HepG2 (cell line): ENCODE measurements around the gene TYW1. TPM values are rescaled to one million over a fixed set of nuclear protein-coding genes. Genes with fewer than 3 reads are reported as not detected.
"Not testable (repeated sequence)": the region's sequence is repeated elsewhere in the genome, so short reads cannot be mapped to it uniquely, and the experiment has no call there.

Experiments
- AHR ChIP-seq: IDR thresholded peaks from 2 replicates; pipeline ENCODE4 v1.6.1; 2018; ENCODE audit warnings: missing genetic modification reagents, missing compliant biosample characterization
- BORCS8-MEF2B ChIP-seq: sonication (generic); formaldehyde crosslinking; IDR thresholded peaks from 2 replicates; pipeline ENCODE4 v1.8.0; 2022; ENCODE audit warnings: mild to moderate bottlenecking, missing genetic modification reagents
- CAMTA2 ChIP-seq: sonication (generic); formaldehyde crosslinking; IDR thresholded peaks from 2 replicates; pipeline ENCODE4 v1.4.0; 2020; ENCODE audit warnings: mild to moderate bottlenecking, missing genetic modification reagents, borderline replicate concordance
- DMAP1 ChIP-seq: IDR thresholded peaks from 2 replicates; pipeline ENCODE4 v1.6.1; 2016
- GATAD2A ChIP-seq: IDR thresholded peaks from 2 replicates; pipeline ENCODE4 v1.6.1; 2016
- GMEB1 ChIP-seq: sonication (generic); formaldehyde crosslinking; IDR thresholded peaks from 2 replicates; pipeline ENCODE4 v1.5.1; 2020; ENCODE audit warnings: missing genetic modification reagents, mild to moderate bottlenecking, borderline replicate concordance
- HDAC1 ChIP-seq: sonication (generic); formaldehyde crosslinking; IDR thresholded peaks from 2 replicates; pipeline ENCODE4 v1.5.1; 2020; ENCODE audit warnings: mild to moderate bottlenecking, missing genetic modification reagents
- KMT2A ChIP-seq: sonication (generic); formaldehyde crosslinking; IDR thresholded peaks from 2 replicates; pipeline ENCODE4 v1.4.0; 2020; ENCODE audit warnings: missing genetic modification reagents
- SP4 ChIP-seq: sonication (generic); formaldehyde crosslinking; IDR thresholded peaks from 2 replicates; pipeline ENCODE4 v1.8.1; 2023; ENCODE audit warnings: mild to moderate bottlenecking, missing genetic modification reagents
- polyA plus RNA-seq, 8 experiments: library from polyadenylated mRNA; depleted of rRNA in 3 of 8; stranded (reverse) in 7 of 8; unstranded in 1 of 8; fragments of >200 nt; fragmentation: Illumina TruSeq in 4 of 8; extraction: Trizol in 4 of 8; gene quantifications; 2 replicates each; pipeline versions ENCODE4 v1.2.1 to v1.2.3, GENCODE V29; 2011 to 2016; ENCODE audit warnings: low read depth in 4 of 8, missing spikeins in 1 of 8, mixed read lengths in 1 of 8; ENCODE audit not compliant: insufficient read depth in 1 of 8
- total RNA-seq, 5 experiments: library from RNA; depleted of rRNA; stranded (reverse); fragments of >200 nt; fragmentation: Illumina TruSeq; extraction: Trizol; gene quantifications; 2 replicates each; pipeline ENCODE4 v1.2.3, GENCODE V29; 2016; ENCODE audit warnings: low read depth in 1 of 5
- TF ChIP-seq, protein P1 (sequence below), 2 experiments: fragments of 450-650 bp in 1 of 2; sonication (generic) in 1 of 2; formaldehyde crosslinking in 1 of 2; IDR thresholded peaks; 2 replicates each; pipeline versions ENCODE4 v1.6.1 to v1.8.0; 2016 to 2022; ENCODE audit warnings: antibody characterized with exemption in 1 of 2, mild to moderate bottlenecking in 1 of 2, missing genetic modification reagents in 1 of 2
- TF ChIP-seq, protein P2 (sequence below): IDR thresholded peaks from 2 replicates; pipeline ENCODE4 v1.4.0; 2020; ENCODE audit warnings: mild to moderate bottlenecking, missing genetic modification reagents
- TF ChIP-seq, protein P3 (sequence below): IDR thresholded peaks from 2 replicates; pipeline ENCODE4 v1.6.1; 2016; ENCODE audit warnings: mild to moderate bottlenecking

TYW1 gene
- total and polyA plus RNA-seq, 2 of the 13 experiments (the other 11 are each of a cell fraction or from before 2014, with no cell fraction given) = 8.6 to 17.6 TPM

DNA sequence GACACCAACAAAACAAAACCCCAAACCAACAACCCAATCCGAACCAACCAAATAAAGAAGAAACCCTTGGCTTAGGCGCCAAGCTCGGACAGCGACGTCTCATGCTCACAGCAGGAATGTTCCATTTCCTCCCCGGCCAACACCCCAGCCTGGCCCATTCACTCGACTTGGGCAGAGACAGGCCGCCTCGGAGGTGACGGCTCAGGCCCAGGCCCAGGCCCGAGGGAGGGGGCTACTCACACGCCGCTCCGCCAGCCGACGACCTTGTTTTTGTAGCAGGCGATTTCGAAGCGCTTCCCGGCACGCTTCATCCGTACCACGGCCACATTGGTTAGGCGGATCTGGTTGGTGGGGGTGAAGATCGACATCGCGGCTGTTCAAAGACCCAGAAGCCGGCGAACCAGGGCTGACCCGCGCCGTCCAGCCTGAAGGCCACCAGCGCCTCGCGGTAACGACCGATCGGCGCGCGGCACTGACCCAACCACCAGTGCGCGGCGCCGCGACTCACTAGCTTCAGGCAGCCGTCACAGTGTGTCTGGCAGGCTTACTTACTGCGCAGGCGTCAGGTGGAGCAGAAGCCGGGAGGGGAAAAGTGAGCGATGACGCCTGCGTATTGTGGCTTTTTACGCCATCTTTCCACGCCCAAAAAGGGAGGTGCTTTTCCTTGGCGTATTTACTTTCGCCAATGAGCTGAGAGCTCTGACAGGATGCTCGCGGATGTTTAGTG is 1.4 kb upstream of the TYW1 start, which contains the start of gene SBDS (continued):
- TF ChIP-seq, protein P1, sequence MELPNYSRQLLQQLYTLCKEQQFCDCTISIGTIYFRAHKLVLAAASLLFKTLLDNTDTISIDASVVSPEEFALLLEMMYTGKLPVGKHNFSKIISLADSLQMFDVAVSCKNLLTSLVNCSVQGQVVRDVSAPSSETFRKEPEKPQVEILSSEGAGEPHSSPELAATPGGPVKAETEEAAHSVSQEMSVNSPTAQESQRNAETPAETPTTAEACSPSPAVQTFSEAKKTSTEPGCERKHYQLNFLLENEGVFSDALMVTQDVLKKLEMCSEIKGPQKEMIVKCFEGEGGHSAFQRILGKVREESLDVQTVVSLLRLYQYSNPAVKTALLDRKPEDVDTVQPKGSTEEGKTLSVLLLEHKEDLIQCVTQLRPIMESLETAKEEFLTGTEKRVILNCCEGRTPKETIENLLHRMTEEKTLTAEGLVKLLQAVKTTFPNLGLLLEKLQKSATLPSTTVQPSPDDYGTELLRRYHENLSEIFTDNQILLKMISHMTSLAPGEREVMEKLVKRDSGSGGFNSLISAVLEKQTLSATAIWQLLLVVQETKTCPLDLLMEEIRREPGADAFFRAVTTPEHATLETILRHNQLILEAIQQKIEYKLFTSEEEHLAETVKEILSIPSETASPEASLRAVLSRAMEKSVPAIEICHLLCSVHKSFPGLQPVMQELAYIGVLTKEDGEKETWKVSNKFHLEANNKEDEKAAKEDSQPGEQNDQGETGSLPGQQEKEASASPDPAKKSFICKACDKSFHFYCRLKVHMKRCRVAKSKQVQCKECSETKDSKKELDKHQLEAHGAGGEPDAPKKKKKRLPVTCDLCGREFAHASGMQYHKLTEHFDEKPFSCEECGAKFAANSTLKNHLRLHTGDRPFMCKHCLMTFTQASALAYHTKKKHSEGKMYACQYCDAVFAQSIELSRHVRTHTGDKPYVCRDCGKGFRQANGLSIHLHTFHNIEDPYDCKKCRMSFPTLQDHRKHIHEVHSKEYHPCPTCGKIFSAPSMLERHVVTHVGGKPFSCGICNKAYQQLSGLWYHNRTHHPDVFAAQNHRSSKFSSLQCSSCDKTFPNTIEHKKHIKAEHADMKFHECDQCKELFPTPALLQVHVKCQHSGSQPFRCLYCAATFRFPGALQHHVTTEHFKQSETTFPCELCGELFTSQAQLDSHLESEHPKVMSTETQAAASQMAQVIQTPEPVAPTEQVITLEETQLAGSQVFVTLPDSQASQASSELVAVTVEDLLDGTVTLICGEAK (IDR thresholded peaks at IDR 0.05) = peak; percentile 63; the same call in 1 of the 2 replicates
- TF ChIP-seq, protein P1 (CRISPR knock-in tag; IDR thresholded peaks at IDR 0.05) = not testable (repeated sequence)
- TF ChIP-seq BORCS8-MEF2B (CRISPR knock-in tag) (peak; percentile 71; the same call in 1 of the 2 replicates), KMT2A (CRISPR knock-in tag) (peak; percentile 45; the same call in 1 of the 2 replicates), AHR (peak; percentile 56; the same call in 1 of the 2 replicates), GATAD2A (peak; percentile 58; the same call in 1 of the 2 replicates), SP4 (CRISPR knock-in tag) (peak; percentile 33; the same call in 1 of the 2 replicates), DMAP1 (peak; percentile 76; the same call in 1 of the 2 replicates), HDAC1 (peak; percentile 38; the same call in 1 of the 2 replicates), GMEB1 (CRISPR knock-in tag) (peak; percentile 46; the same call in 1 of the 2 replicates), CAMTA2 (CRISPR knock-in tag) (peak; percentile 62; the same call in 1 of the 2 replicates)
- TF ChIP-seq, protein P2, sequence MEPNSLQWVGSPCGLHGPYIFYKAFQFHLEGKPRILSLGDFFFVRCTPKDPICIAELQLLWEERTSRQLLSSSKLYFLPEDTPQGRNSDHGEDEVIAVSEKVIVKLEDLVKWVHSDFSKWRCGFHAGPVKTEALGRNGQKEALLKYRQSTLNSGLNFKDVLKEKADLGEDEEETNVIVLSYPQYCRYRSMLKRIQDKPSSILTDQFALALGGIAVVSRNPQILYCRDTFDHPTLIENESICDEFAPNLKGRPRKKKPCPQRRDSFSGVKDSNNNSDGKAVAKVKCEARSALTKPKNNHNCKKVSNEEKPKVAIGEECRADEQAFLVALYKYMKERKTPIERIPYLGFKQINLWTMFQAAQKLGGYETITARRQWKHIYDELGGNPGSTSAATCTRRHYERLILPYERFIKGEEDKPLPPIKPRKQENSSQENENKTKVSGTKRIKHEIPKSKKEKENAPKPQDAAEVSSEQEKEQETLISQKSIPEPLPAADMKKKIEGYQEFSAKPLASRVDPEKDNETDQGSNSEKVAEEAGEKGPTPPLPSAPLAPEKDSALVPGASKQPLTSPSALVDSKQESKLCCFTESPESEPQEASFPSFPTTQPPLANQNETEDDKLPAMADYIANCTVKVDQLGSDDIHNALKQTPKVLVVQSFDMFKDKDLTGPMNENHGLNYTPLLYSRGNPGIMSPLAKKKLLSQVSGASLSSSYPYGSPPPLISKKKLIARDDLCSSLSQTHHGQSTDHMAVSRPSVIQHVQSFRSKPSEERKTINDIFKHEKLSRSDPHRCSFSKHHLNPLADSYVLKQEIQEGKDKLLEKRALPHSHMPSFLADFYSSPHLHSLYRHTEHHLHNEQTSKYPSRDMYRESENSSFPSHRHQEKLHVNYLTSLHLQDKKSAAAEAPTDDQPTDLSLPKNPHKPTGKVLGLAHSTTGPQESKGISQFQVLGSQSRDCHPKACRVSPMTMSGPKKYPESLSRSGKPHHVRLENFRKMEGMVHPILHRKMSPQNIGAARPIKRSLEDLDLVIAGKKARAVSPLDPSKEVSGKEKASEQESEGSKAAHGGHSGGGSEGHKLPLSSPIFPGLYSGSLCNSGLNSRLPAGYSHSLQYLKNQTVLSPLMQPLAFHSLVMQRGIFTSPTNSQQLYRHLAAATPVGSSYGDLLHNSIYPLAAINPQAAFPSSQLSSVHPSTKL = peak; percentile 29; the same call in 1 of the 2 replicates
- TF ChIP-seq, protein P3, sequence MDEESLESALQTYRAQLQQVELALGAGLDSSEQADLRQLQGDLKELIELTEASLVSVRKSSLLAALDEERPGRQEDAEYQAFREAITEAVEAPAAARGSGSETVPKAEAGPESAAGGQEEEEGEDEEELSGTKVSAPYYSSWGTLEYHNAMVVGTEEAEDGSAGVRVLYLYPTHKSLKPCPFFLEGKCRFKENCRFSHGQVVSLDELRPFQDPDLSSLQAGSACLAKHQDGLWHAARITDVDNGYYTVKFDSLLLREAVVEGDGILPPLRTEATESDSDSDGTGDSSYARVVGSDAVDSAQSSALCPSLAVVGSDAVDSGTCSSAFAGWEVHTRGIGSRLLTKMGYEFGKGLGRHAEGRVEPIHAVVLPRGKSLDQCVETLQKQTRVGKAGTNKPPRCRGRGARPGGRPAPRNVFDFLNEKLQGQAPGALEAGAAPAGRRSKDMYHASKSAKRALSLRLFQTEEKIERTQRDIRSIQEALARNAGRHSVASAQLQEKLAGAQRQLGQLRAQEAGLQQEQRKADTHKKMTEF (CRISPR knock-in tag) = peak; percentile 57; the same call in 1 of the 2 replicates
